Mammary epithelial cell (primary cell): ENCODE data around the gene HSPBP1.

Experiments used
- EZH2 ChIP-seq: IDR thresholded peaks from 2 replicates; pipeline ENCODE4 v1.6.1; 2012; ENCODE audit warnings: low read length, inconsistent platforms, borderline replicate concordance
- TF ChIP-seq, protein P1 (sequence below), 2 donors: IDR thresholded peaks in 1 of 2; conservative IDR thresholded peaks in 1 of 2; 2 replicates each; pipeline ENCODE4 v1.5.1; 2011 to 2012; ENCODE audit warnings: inconsistent platforms in 2 of 2, low read length in 2 of 2, mild to moderate bottlenecking in 2 of 2, control low read depth in 1 of 2, low read depth in 1 of 2; ENCODE audit not compliant: insufficient read depth in 1 of 2; ENCODE audit errors: extremely low read depth in 1 of 2

- TF ChIP-seq, protein P1, sequence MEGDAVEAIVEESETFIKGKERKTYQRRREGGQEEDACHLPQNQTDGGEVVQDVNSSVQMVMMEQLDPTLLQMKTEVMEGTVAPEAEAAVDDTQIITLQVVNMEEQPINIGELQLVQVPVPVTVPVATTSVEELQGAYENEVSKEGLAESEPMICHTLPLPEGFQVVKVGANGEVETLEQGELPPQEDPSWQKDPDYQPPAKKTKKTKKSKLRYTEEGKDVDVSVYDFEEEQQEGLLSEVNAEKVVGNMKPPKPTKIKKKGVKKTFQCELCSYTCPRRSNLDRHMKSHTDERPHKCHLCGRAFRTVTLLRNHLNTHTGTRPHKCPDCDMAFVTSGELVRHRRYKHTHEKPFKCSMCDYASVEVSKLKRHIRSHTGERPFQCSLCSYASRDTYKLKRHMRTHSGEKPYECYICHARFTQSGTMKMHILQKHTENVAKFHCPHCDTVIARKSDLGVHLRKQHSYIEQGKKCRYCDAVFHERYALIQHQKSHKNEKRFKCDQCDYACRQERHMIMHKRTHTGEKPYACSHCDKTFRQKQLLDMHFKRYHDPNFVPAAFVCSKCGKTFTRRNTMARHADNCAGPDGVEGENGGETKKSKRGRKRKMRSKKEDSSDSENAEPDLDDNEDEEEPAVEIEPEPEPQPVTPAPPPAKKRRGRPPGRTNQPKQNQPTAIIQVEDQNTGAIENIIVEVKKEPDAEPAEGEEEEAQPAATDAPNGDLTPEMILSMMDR (conservative IDR thresholded peaks at IDR 0.05 in 1 of 2, IDR thresholded peaks at IDR 0.05 in 1 of 2; ENCODE audit: extremely low read depth in 1 of 2, insufficient read depth in 1 of 2, low read depth in 1 of 2, low read length in 2 of 2): no peak
- TF ChIP-seq EZH2: no peak
Observed at GRCh38 chr19:55266404-55266803, 13.5 kb downstream of the HSPBP1 start.
